K562 (cell line): Measurements from ENCODE around the gene NR1I3. TPM values are rescaled to one million over a fixed set of nuclear protein-coding genes. Genes with fewer than 3 reads are reported as not detected.

Experiments used
- ATAC-seq: fragments of 200-7000 bp; cut with Tn5 transposase; 3 replicates; pipeline ENCODE4 v1.9.1; 2020; ENCODE audit warnings: moderate library complexity
- BruUV-seq: library from RNA; stranded (reverse); fragments of 400-500 nt; replicated peaks from 2 replicates; lab custom pipeline; 2021; lab: Mats Ljungman, UMichigan
- CTCF ChIA-PET: fragments of 300-600 bp; formaldehyde crosslinking; extraction: SDS; loops from one replicate; lab custom pipeline; 2021; ENCODE audit warnings: low intra/inter-chr PET ratio; lab: Yijun Ruan, JAX
- POLR2A ChIA-PET: fragments of 300-600, 350-650 bp; sonication (Branson Sonifier 250); formaldehyde crosslinking; extraction: SDS; loops from one replicate; lab custom pipeline; 2021; ENCODE audit warnings: antibody characterized with exemption, inconsistent platforms; lab: Yijun Ruan, JAX
- DNase-seq, 4 experiments: peaks; one replicate each; pipeline versions ENCODE4 v3.0.0 to v3.0.0-alpha.2; 2011 to 2018; ENCODE audit warnings: low spot score in 3 of 4, mixed read lengths in 3 of 4; ENCODE audit errors: extremely low read depth in 1 of 4
- FAIRE-seq: peaks from 2 replicates; lab custom pipeline; 2011; peaks lifted over from hg19 to GRCh38; lab: Jason Lieb, UNC
- H2AFZ ChIP-seq: 2 replicates; pipeline ENCODE4 v1.6.0; 2011; ENCODE audit warnings: low read depth, low read length, control low read depth, inconsistent platforms
- H3K27ac ChIP-seq: fragments of 200-600 bp; 3 replicates; pipeline ENCODE4 v1.8.0; 2011; ENCODE audit warnings: low read depth, mild to moderate bottlenecking, control low read depth, inconsistent platforms, low read length, moderate library complexity, mixed read lengths; ENCODE audit errors: extremely low read depth
- H3K27me3 ChIP-seq, 2 experiments: fragments of 300-600 bp in 1 of 2; 2 replicates in 1 of 2; 3 replicates in 1 of 2; pipeline versions ENCODE4 v1.6.0 to v1.8.0; 2011; ENCODE audit warnings: inconsistent platforms in 2 of 2, low read length in 2 of 2, mild to moderate bottlenecking in 1 of 2, mixed read lengths in 1 of 2, moderate library complexity in 1 of 2; ENCODE audit not compliant: control insufficient read depth in 2 of 2, insufficient read depth in 2 of 2
- H3K36me3 ChIP-seq: fragments of 300-600 bp; 3 replicates; pipeline ENCODE4 v1.8.0; 2011; ENCODE audit warnings: mild to moderate bottlenecking, low read length, inconsistent platforms; ENCODE audit not compliant: control insufficient read depth, insufficient read depth
- H3K4me1 ChIP-seq, 2 experiments: fragments of 200-600 bp in 1 of 2; replicated peaks in 1 of 2; 2 replicates in 1 of 2; 3 replicates in 1 of 2; pipeline versions ENCODE4 v1.5.1 to v1.8.0; 2011; ENCODE audit warnings: inconsistent platforms in 2 of 2, low read length in 2 of 2, mild to moderate bottlenecking in 1 of 2, mixed read lengths in 1 of 2, moderate library complexity in 1 of 2; ENCODE audit not compliant: control insufficient read depth in 2 of 2, insufficient read depth in 2 of 2
- H3K4me2 ChIP-seq: 2 replicates; pipeline ENCODE4 v1.6.1; 2011; ENCODE audit warnings: low read length, control low read depth, inconsistent platforms, mixed read lengths; ENCODE audit not compliant: insufficient read depth
- H3K4me3 ChIP-seq: fragments of 200-600 bp; sonication (generic), shearing (Covaris generic); 2 replicates; pipeline ENCODE4 v1.5.1; 2016; ENCODE audit warnings: control low read depth, inconsistent platforms
- H3K79me2 ChIP-seq: fragments of 200-600 bp; 3 replicates; pipeline ENCODE4 v1.8.0; 2011; ENCODE audit warnings: low read length, inconsistent platforms; ENCODE audit not compliant: control insufficient read depth, insufficient read depth
- H3K9ac ChIP-seq, 2 experiments: 2 replicates each; pipeline versions ENCODE4 v1.6.0 to v1.6.1; 2011; ENCODE audit warnings: low read depth in 2 of 2, low read length in 2 of 2, control low read depth in 1 of 2, inconsistent platforms in 1 of 2, mild to moderate bottlenecking in 1 of 2, mixed read lengths in 1 of 2; ENCODE audit not compliant: insufficient read depth in 1 of 2
- H3K9me1 ChIP-seq: one replicate; pipeline ENCODE4 v1.6.0; 2011; ENCODE audit warnings: inconsistent platforms, mild to moderate bottlenecking, low read length, moderate library complexity; ENCODE audit not compliant: control insufficient read depth, insufficient read depth
- H3K9me3 ChIP-seq: replicated peaks from 2 replicates; pipeline ENCODE4 v1.5.1; 2011; ENCODE audit warnings: low read depth, low read length, inconsistent platforms; ENCODE audit not compliant: control insufficient read depth, insufficient read depth
- H4K20me1 ChIP-seq: replicated peaks from 2 replicates; pipeline ENCODE4 v1.6.1; 2011; ENCODE audit warnings: low read length, inconsistent platforms, mixed read lengths; ENCODE audit not compliant: control insufficient read depth, insufficient read depth
- BDP1 ChIP-seq: IDR thresholded peaks from 3 replicates; pipeline ENCODE4 v1.6.1; 2011; ENCODE audit not compliant: insufficient read length, insufficient read depth
- ETV1 ChIP-seq: fragments of 450-650 bp; conservative IDR thresholded peaks from 2 replicates; pipeline ENCODE4 v1.6.1; 2016; ENCODE audit warnings: missing genetic modification characterization, control low read depth, low read depth, missing compliant biosample characterization
- GTF2E2 ChIP-seq: fragments of 200-800 bp; sonication (Bioruptor generic); IDR thresholded peaks from 2 replicates; pipeline ENCODE4 v1.6.1; 2016; ENCODE audit warnings: missing genetic modification characterization, missing compliant biosample characterization
- HMG20B ChIP-seq: fragments of 250-450 bp; sonication (Bioruptor Pico); IDR thresholded peaks from 2 replicates; pipeline ENCODE4 v1.5.0; 2021; ENCODE audit warnings: mild to moderate bottlenecking
- NFRKB ChIP-seq: fragments of 450-650 bp; IDR thresholded peaks from 2 replicates; pipeline ENCODE4 v1.6.1; 2016; ENCODE audit warnings: low read depth
- POLR2A ChIP-seq: fragments of 450-650 bp; conservative IDR thresholded peaks from 2 replicates; pipeline ENCODE4 v1.6.1; 2016
- POLR2G ChIP-seq: fragments of 200-400 bp; formaldehyde crosslinking; IDR thresholded peaks from 2 replicates; pipeline ENCODE4 v1.6.1; 2017; ENCODE audit warnings: low read depth, mild to moderate bottlenecking, antibody characterized with exemption, low read length, moderate library complexity
- RBM34 ChIP-seq: fragments of 200-400 bp; formaldehyde crosslinking; IDR thresholded peaks from 2 replicates; pipeline ENCODE4 v1.6.1; 2018; ENCODE audit warnings: low read length, borderline replicate concordance; ENCODE audit not compliant: insufficient read depth
- ZBTB7A ChIP-seq: IDR thresholded peaks from 2 replicates; pipeline ENCODE4 v1.6.1; 2011; ENCODE audit warnings: low read depth, mild to moderate bottlenecking, low read length, moderate library complexity, borderline replicate concordance; ENCODE audit not compliant: control insufficient read depth
- ZKSCAN1 ChIP-seq: fragments of 150-350 bp; IDR thresholded peaks from 2 replicates; pipeline ENCODE4 v1.6.1; 2016; ENCODE audit warnings: low read depth, low read length
- WGBS: fragments of 100-300 bp; shearing (Covaris generic); methylation state at CpG from one replicate; pipeline ENCODE4 v1.1.6; 2016; ENCODE audit warnings: low coverage, mixed read lengths; ENCODE audit not compliant: insufficient coverage; ENCODE audit errors: missing lambda C conversion rate; 5-methylcytosine and 5-hydroxymethylcytosine counted together
- in situ Hi-C: fragments of 300-500 bp; cut with MboI; formaldehyde crosslinking; loops from 4 replicates; pipeline ENCODE4 v1.15.0; 2018; ENCODE audit warnings: inconsistent platforms, mixed read lengths
- intact Hi-C: fragments of 100-400 bp; cut with micrococcal nuclease; formaldehyde crosslinking; loops from 2 replicates; pipeline ENCODE4 v1.14.2; 2022
- polyA plus RNA-seq, 8 experiments: library from polyadenylated mRNA; depleted of rRNA in 4 of 8; stranded (reverse) in 5 of 8; unstranded in 3 of 8; fragments of >200 nt; fragmentation: Nextera tagmentation in 2 of 8; fragmentation: Illumina TruSeq in 1 of 8; extraction: Ambion mirVana in 2 of 8; extraction: Trizol in 1 of 8; gene quantifications; 2 replicates each; pipeline versions ENCODE4 v1.2.1 to v1.2.3, GENCODE V29; 2011 to 2014; ENCODE audit warnings: inconsistent platforms in 1 of 8, missing spikeins in 1 of 8
- total RNA-seq, 7 experiments: library from RNA; depleted of rRNA in 6 of 7; stranded (reverse); fragments of >200 nt in 6 of 7; fragmentation: Illumina TruSeq in 2 of 7; extraction: Trizol in 2 of 7; gene quantifications; 2 replicates each; pipeline versions ENCODE4 v1.2.1 to v1.2.3, GENCODE V29; 2011 to 2021; ENCODE audit warnings: low replicate concordance in 1 of 7
- TF ChIP-seq, protein P1 (sequence below): sonication (generic); formaldehyde crosslinking; IDR thresholded peaks from 2 replicates; pipeline ENCODE4 v1.9.0; 2022; ENCODE audit warnings: mild to moderate bottlenecking, missing genetic modification reagents
- TF ChIP-seq, protein P2 (sequence below): fragments of 450-650 bp; formaldehyde crosslinking; IDR thresholded peaks from 2 replicates; pipeline ENCODE4 v1.4.0; 2022; ENCODE audit warnings: mild to moderate bottlenecking, moderate library complexity
- TF ChIP-seq, protein P3 (sequence below): fragments of 450-650 bp; IDR thresholded peaks from one replicate; pipeline ENCODE4 v1.6.1; 2018; ENCODE audit warnings: mild to moderate bottlenecking, moderate library complexity; ENCODE audit not compliant: partially characterized antibody

NR1I3 gene
- total and polyA plus RNA-seq, 9 of the 15 experiments (the other 6 are each of a cell fraction or from before 2014, with no cell fraction given), result 0.11 TPM; not detected in 8

- WGBS, result 2% methylated on average over 12 of the region's 15 CpGs
Observed at GRCh38 chr1:161226320-161226711, 11.7 kb downstream of the NR1I3 start.

More at GRCh38 chr1:161226320-161226711, 11.7 kb downstream of the NR1I3 start:
- ChIA-PET POLR2A (interaction anchor here (0.7 to 2.1 kb wide), 12 partner anchors 9 to 194 kb away, joined by 3 to 9 read pairs (median 4); partner anchors contain the start of genes NDUFS2 and SDHC), CTCF (interaction anchor here (0.6 to 1.1 kb wide), 4 partner anchors 59 to 539 kb away, joined by 3 to 7 read pairs (median 4); no protein-coding TSS in a partner anchor)
- intact Hi-C loops, result loop anchor here (2.0 to 5.0 kb wide), 4 partner anchors 64 to 156 kb away; partner anchors contain the start of gene CFAP126
- H3K4me3 ChIP-seq, result peak overlapping the region; percentile 70
- no peaks in the 10 kb centered on the region for H3K27me3 ChIP-seq
- no peaks in the 10 kb centered on the region for H3K9me3 ChIP-seq
- H3K27ac ChIP-seq, result peak overlapping the region; percentile 79
- TF ChIP-seq POLR2G (0 out of 2 replicates have a peak, but pooled peaks have one; percentile 30), GTF2E2 (peak; percentile 37; the same call in 1 of the 2 replicates), RBM34 (no peak), ZBTB7A (peak; percentile 51; the same call in 1 of the 2 replicates), NFRKB (0 out of 2 replicates have a peak, but pooled peaks have one; percentile 41), HMG20B (CRISPR knock-in tag) (no peak), POLR2A (0 out of 2 replicates have a peak, but pooled peaks have one; percentile 3), BDP1 (no peak), ZKSCAN1 (0 out of 2 replicates have a peak, but pooled peaks have one; percentile 3), ETV1 (tag) (0 out of 2 replicates have a peak, but pooled peaks have one; percentile 29)
- TF ChIP-seq, protein P1, sequence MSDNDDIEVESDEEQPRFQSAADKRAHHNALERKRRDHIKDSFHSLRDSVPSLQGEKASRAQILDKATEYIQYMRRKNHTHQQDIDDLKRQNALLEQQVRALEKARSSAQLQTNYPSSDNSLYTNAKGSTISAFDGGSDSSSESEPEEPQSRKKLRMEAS, result 0 out of 2 replicates have a peak, but pooled peaks have one; percentile 3
- TF ChIP-seq, protein P2, sequence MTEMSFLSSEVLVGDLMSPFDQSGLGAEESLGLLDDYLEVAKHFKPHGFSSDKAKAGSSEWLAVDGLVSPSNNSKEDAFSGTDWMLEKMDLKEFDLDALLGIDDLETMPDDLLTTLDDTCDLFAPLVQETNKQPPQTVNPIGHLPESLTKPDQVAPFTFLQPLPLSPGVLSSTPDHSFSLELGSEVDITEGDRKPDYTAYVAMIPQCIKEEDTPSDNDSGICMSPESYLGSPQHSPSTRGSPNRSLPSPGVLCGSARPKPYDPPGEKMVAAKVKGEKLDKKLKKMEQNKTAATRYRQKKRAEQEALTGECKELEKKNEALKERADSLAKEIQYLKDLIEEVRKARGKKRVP, result no peak
- TF ChIP-seq, protein P3, sequence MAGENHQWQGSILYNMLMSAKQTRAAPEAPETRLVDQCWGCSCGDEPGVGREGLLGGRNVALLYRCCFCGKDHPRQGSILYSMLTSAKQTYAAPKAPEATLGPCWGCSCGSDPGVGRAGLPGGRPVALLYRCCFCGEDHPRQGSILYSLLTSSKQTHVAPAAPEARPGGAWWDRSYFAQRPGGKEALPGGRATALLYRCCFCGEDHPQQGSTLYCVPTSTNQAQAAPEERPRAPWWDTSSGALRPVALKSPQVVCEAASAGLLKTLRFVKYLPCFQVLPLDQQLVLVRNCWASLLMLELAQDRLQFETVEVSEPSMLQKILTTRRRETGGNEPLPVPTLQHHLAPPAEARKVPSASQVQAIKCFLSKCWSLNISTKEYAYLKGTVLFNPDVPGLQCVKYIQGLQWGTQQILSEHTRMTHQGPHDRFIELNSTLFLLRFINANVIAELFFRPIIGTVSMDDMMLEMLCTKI, result no peak
- H3K9ac ChIP-seq, result peak overlapping the region; percentile 76 to 93
- no TSS peak for BruUV-seq
- H3K79me2 ChIP-seq, result peaks cover 19% of the 10 kb centered on the region
- DNase-seq (peak in 1 of 4 experiments; percentile 47), ATAC-seq (peak; percentile 3), FAIRE-seq (no peak)
- in situ Hi-C loops, result loop anchor here (5.0 kb wide), 1 partner anchor 156 kb away; no protein-coding TSS in a partner anchor
- H4K20me1 ChIP-seq, result no peaks in the 10 kb centered on the region
- peaks cover 15 to 16% of the 10 kb centered on the region in 2 experiments; a peak in 3 of 5 replicates for H3K4me1 ChIP-seq
- H3K36me3 ChIP-seq, result peaks cover 37% of the 10 kb centered on the region
- H3K9me1 ChIP-seq, result no peaks in the 10 kb centered on the region
- H2AFZ ChIP-seq, result peak overlapping the region; percentile 87
- peak overlapping the region; percentile 97 for H3K4me2 ChIP-seq
